Astrocyte of the spinal cord (primary cell): ENCODE results near the gene SMIM26.

Source experiments
- DNase-seq: peaks from one replicate; pipeline ENCODE4 v3.0.0; 2011; ENCODE audit warnings: low read depth, low spot score
- H3K4me3 ChIP-seq: 2 replicates; pipeline ENCODE4 v1.5.1; 2011; ENCODE audit warnings: low read depth, mild to moderate bottlenecking, low read length, moderate library complexity
- CTCF ChIP-seq: IDR thresholded peaks from 2 replicates; pipeline ENCODE4 v1.5.1; 2012; ENCODE audit warnings: low read depth, mild to moderate bottlenecking, low read length, inconsistent platforms
- in situ Hi-C: cut with HindIII; loops from 2 replicates; pipeline ENCODE4 v1.10.0; 2017; ENCODE audit warnings: low sequenced_read_pairs

Gene SMIM26

GRCh38 chr20:18543216-18543615 lies 24.0 kb upstream of the SMIM26 start:
- H3K4me3 ChIP-seq = no peak overlapping the region
- no peak for TF ChIP-seq CTCF
- DNase-seq = no peak
- in situ Hi-C loops = no loop called here

GRCh38 chr20:18543932-18544331 lies 23.3 kb upstream of the SMIM26 start:
- no peak for TF ChIP-seq CTCF
- DNase-seq = no peak
- in situ Hi-C loops = no loop called here

GRCh38 chr20:18545566-18545965 lies 21.7 kb upstream of the SMIM26 start:
- DNase-seq = no peak
- in situ Hi-C loops = no loop called here
- TF ChIP-seq CTCF = no peak
- H3K4me3 ChIP-seq = no peak overlapping the region

More at GRCh38 chr20:18543932-18544331, 23.3 kb upstream of the SMIM26 start:
- H3K4me3 ChIP-seq = no peak overlapping the region

- in situ Hi-C loops = no loop called here
- no peak for TF ChIP-seq CTCF
- no peak for DNase-seq
- no peak overlapping the region for H3K4me3 ChIP-seq
Measured at GRCh38 chr20:18548465-18548864, 18.8 kb upstream of the SMIM26 start.

GRCh38 chr20:18553746-18554145 lies 13.5 kb upstream of the SMIM26 start:
- DNase-seq = no peak
- H3K4me3 ChIP-seq = no peak overlapping the region
- no peak for TF ChIP-seq CTCF
- in situ Hi-C loops = no loop called here

GRCh38 chr20:18567739-18568091 lies 483 bp downstream of the SMIM26 start:
- no peak for DNase-seq
- in situ Hi-C loops = no loop called here
- no peak for TF ChIP-seq CTCF
- peak overlapping the region; percentile 66 for H3K4me3 ChIP-seq

GRCh38 chr20:18571009-18571408 lies 3.8 kb downstream of the SMIM26 start:
- in situ Hi-C loops = no loop called here
- DNase-seq = no peak
- TF ChIP-seq CTCF = no peak
- H3K4me3 ChIP-seq = no peak overlapping the region
